Measurements from ENCODE around the gene SNTG2.

The SNTG2 gene

GRCh38 chr2:1060372-1060771 is 109.7 kb downstream of the SNTG2 start:
- Histone ChIP-seq H3K4me3 (ENCODE audit: low read depth in 1 of 2, low read length in 2 of 2) (no peak overlapping the region), H3K9me3 (ENCODE audit: low read length) (no peaks in the 10 kb centered on the region), H3K4me1 (ENCODE audit: insufficient read depth, low read length) (no peaks in the 10 kb centered on the region), H3K9ac (ENCODE audit: low read length) (no peak overlapping the region), H3K27ac (ENCODE audit: low read depth, low read length) (no peak overlapping the region), H3K27me3 (ENCODE audit: control insufficient read depth in 1 of 2, insufficient read depth in 2 of 2, low read length in 2 of 2) (no peaks in the 10 kb centered on the region), H3K36me3 (ENCODE audit: insufficient read depth, low read length) (no peaks in the 10 kb centered on the region)

- Histone ChIP-seq H3K4me1 (ENCODE audit: insufficient read depth, low read length) (no peaks in the 10 kb centered on the region), H3K36me3 (ENCODE audit: insufficient read depth, low read length) (no peaks in the 10 kb centered on the region), H3K9me3 (ENCODE audit: low read length) (no peaks in the 10 kb centered on the region), H3K27me3 (ENCODE audit: control insufficient read depth in 1 of 2, insufficient read depth in 2 of 2, low read length in 2 of 2) (no peaks in the 10 kb centered on the region), H3K4me3 (ENCODE audit: low read depth in 1 of 2, low read length in 2 of 2) (no peak overlapping the region), H3K27ac (ENCODE audit: low read depth, low read length) (no peak overlapping the region), H3K9ac (ENCODE audit: low read length) (no peak overlapping the region)
These were observed 110.3 kb downstream of the SNTG2 start for GRCh38 chr2:1060987-1061386.

- Histone ChIP-seq H3K4me3 (ENCODE audit: low read depth in 1 of 2, low read length in 2 of 2) (no peak overlapping the region), H3K27ac (ENCODE audit: low read depth, low read length) (no peak overlapping the region), H3K4me1 (ENCODE audit: insufficient read depth, low read length) (no peaks in the 10 kb centered on the region), H3K27me3 (ENCODE audit: control insufficient read depth in 1 of 2, insufficient read depth in 2 of 2, low read length in 2 of 2) (no peaks in the 10 kb centered on the region), H3K9me3 (ENCODE audit: low read length) (no peaks in the 10 kb centered on the region), H3K9ac (ENCODE audit: low read length) (no peak overlapping the region), H3K36me3 (ENCODE audit: insufficient read depth, low read length) (no peaks in the 10 kb centered on the region)
These were observed 117.6 kb downstream of the SNTG2 start for GRCh38 chr2:1068241-1068640.

GRCh38 chr2:1068822-1069221 is 118.2 kb downstream of the SNTG2 start:
- Histone ChIP-seq H3K36me3 (ENCODE audit: insufficient read depth, low read length) (no peaks in the 10 kb centered on the region), H3K27ac (ENCODE audit: low read depth, low read length) (no peak overlapping the region), H3K9me3 (ENCODE audit: low read length) (no peaks in the 10 kb centered on the region), H3K9ac (ENCODE audit: low read length) (no peak overlapping the region), H3K4me1 (ENCODE audit: insufficient read depth, low read length) (no peaks in the 10 kb centered on the region), H3K27me3 (ENCODE audit: control insufficient read depth in 1 of 2, insufficient read depth in 2 of 2, low read length in 2 of 2) (no peaks in the 10 kb centered on the region), H3K4me3 (ENCODE audit: low read depth in 1 of 2, low read length in 2 of 2) (no peak overlapping the region)

GRCh38 chr2:1069847-1070246 is 119.2 kb downstream of the SNTG2 start:
- H3K27ac ChIP-seq (ENCODE audit: low read depth, low read length), result no peak overlapping the region
- H3K9me3 ChIP-seq (ENCODE audit: low read length), result no peaks in the 10 kb centered on the region
- H3K4me1 ChIP-seq (ENCODE audit: insufficient read depth, low read length), result no peaks in the 10 kb centered on the region
- H3K36me3 ChIP-seq (ENCODE audit: insufficient read depth, low read length), result no peaks in the 10 kb centered on the region
- no peak overlapping the region for H3K4me3 ChIP-seq (ENCODE audit: low read depth in 1 of 2, low read length in 2 of 2)
- no peaks in the 10 kb centered on the region for H3K27me3 ChIP-seq (ENCODE audit: control insufficient read depth in 1 of 2, insufficient read depth in 2 of 2, low read length in 2 of 2)
- no peak overlapping the region for H3K9ac ChIP-seq (ENCODE audit: low read length)

- no peaks in the 10 kb centered on the region for H3K9me3 ChIP-seq (ENCODE audit: low read length)
- H3K4me3 ChIP-seq (ENCODE audit: low read depth in 1 of 2, low read length in 2 of 2), result no peak overlapping the region
- no peak overlapping the region for H3K9ac ChIP-seq (ENCODE audit: low read length)
- no peaks in the 10 kb centered on the region for H3K27me3 ChIP-seq (ENCODE audit: control insufficient read depth in 1 of 2, insufficient read depth in 2 of 2, low read length in 2 of 2)
- H3K36me3 ChIP-seq (ENCODE audit: insufficient read depth, low read length), result no peaks in the 10 kb centered on the region
- no peaks in the 10 kb centered on the region for H3K4me1 ChIP-seq (ENCODE audit: insufficient read depth, low read length)
- no peak overlapping the region for H3K27ac ChIP-seq (ENCODE audit: low read depth, low read length)
These were observed 120.0 kb downstream of the SNTG2 start for GRCh38 chr2:1070601-1071000.

- Histone ChIP-seq H3K27ac (ENCODE audit: low read depth, low read length) (no peak overlapping the region), H3K9me3 (ENCODE audit: low read length) (no peaks in the 10 kb centered on the region), H3K9ac (ENCODE audit: low read length) (no peak overlapping the region), H3K36me3 (ENCODE audit: insufficient read depth, low read length) (no peaks in the 10 kb centered on the region), H3K4me3 (ENCODE audit: low read depth in 1 of 2, low read length in 2 of 2) (no peak overlapping the region), H3K4me1 (ENCODE audit: insufficient read depth, low read length) (no peaks in the 10 kb centered on the region), H3K27me3 (ENCODE audit: control insufficient read depth in 1 of 2, insufficient read depth in 2 of 2, low read length in 2 of 2) (no peaks in the 10 kb centered on the region)
These were observed 121.0 kb downstream of the SNTG2 start for GRCh38 chr2:1071650-1072049.

GRCh38 chr2:1072250-1072649 is 121.6 kb downstream of the SNTG2 start:
- H3K4me1 ChIP-seq (ENCODE audit: insufficient read depth, low read length), result no peaks in the 10 kb centered on the region
- H3K36me3 ChIP-seq (ENCODE audit: insufficient read depth, low read length), result no peaks in the 10 kb centered on the region
- no peak overlapping the region for H3K9ac ChIP-seq (ENCODE audit: low read length)
- H3K27me3 ChIP-seq (ENCODE audit: control insufficient read depth in 1 of 2, insufficient read depth in 2 of 2, low read length in 2 of 2), result no peaks in the 10 kb centered on the region
- H3K27ac ChIP-seq (ENCODE audit: low read depth, low read length), result no peak overlapping the region
- no peaks in the 10 kb centered on the region for H3K9me3 ChIP-seq (ENCODE audit: low read length)
- H3K4me3 ChIP-seq (ENCODE audit: low read depth in 1 of 2, low read length in 2 of 2), result no peak overlapping the region

- peaks cover 0 to 4% of the 10 kb centered on the region in 2 donors for H3K27me3 ChIP-seq (ENCODE audit: control insufficient read depth in 1 of 2, insufficient read depth in 2 of 2, low read length in 2 of 2)
- H3K9me3 ChIP-seq (ENCODE audit: low read length), result no peaks in the 10 kb centered on the region
- H3K4me1 ChIP-seq (ENCODE audit: insufficient read depth, low read length), result no peaks in the 10 kb centered on the region
- H3K4me3 ChIP-seq (ENCODE audit: low read depth in 1 of 2, low read length in 2 of 2), result no peak overlapping the region
- H3K36me3 ChIP-seq (ENCODE audit: insufficient read depth, low read length), result no peaks in the 10 kb centered on the region
- H3K9ac ChIP-seq (ENCODE audit: low read length), result no peak overlapping the region
- H3K27ac ChIP-seq (ENCODE audit: low read depth, low read length), result no peak overlapping the region
These were observed 127.3 kb downstream of the SNTG2 start for GRCh38 chr2:1077911-1078310.

- no peak overlapping the region for H3K27ac ChIP-seq (ENCODE audit: low read depth, low read length)
- no peaks in the 10 kb centered on the region for H3K4me1 ChIP-seq (ENCODE audit: insufficient read depth, low read length)
- no peaks in the 10 kb centered on the region for H3K36me3 ChIP-seq (ENCODE audit: insufficient read depth, low read length)
- H3K27me3 ChIP-seq (ENCODE audit: control insufficient read depth in 1 of 2, insufficient read depth in 2 of 2, low read length in 2 of 2), result peaks cover 0 to 4% of the 10 kb centered on the region in 2 donors
- H3K4me3 ChIP-seq (ENCODE audit: low read depth in 1 of 2, low read length in 2 of 2), result no peak overlapping the region
- H3K9me3 ChIP-seq (ENCODE audit: low read length), result no peaks in the 10 kb centered on the region
- H3K9ac ChIP-seq (ENCODE audit: low read length), result no peak overlapping the region
These were observed 127.7 kb downstream of the SNTG2 start for GRCh38 chr2:1078326-1078725.

- H3K9me3 ChIP-seq (ENCODE audit: low read length), result no peaks in the 10 kb centered on the region
- H3K27me3 ChIP-seq (ENCODE audit: control insufficient read depth in 1 of 2, insufficient read depth in 2 of 2, low read length in 2 of 2), result peaks cover 0 to 4% of the 10 kb centered on the region in 2 donors
- H3K4me3 ChIP-seq (ENCODE audit: low read depth in 1 of 2, low read length in 2 of 2), result no peak overlapping the region
- no peak overlapping the region for H3K9ac ChIP-seq (ENCODE audit: low read length)
- no peaks in the 10 kb centered on the region for H3K4me1 ChIP-seq (ENCODE audit: insufficient read depth, low read length)
- H3K36me3 ChIP-seq (ENCODE audit: insufficient read depth, low read length), result no peaks in the 10 kb centered on the region
- H3K27ac ChIP-seq (ENCODE audit: low read depth, low read length), result no peak overlapping the region
These were observed 129.5 kb downstream of the SNTG2 start for GRCh38 chr2:1079873-1080799.
